M059J (cell line): ENCODE data around the gene NXPH4. TPM values are rescaled to one million over a fixed set of nuclear protein-coding genes. Genes with fewer than 3 reads are reported as not detected.

ENCODE experiments used
- DNase-seq: peaks from one replicate; pipeline ENCODE4 v3.0.0-alpha.2; 2012; ENCODE audit warnings: low read depth
- total RNA-seq: library from RNA; depleted of rRNA; stranded (reverse); fragments of >200 nt; shearing (Covaris generic); gene quantifications from 2 replicates; pipeline ENCODE4 v1.2.3, GENCODE V29; 2014

NXPH4 gene
- total RNA-seq, 1 experiment from 2014 or later: 6.8 TPM

- DNase-seq: no peak
Observed at GRCh38 chr12:57203791-57204190, 12.8 kb upstream of the NXPH4 start.

- DNase-seq: no peak
Observed at GRCh38 chr12:57204454-57204853, 12.1 kb upstream of the NXPH4 start.

GRCh38 chr12:57205186-57205585 lies 11.4 kb upstream of the NXPH4 start:
- no peak for DNase-seq

GRCh38 chr12:57205931-57206330 lies 10.7 kb upstream of the NXPH4 start:
- DNase-seq: no peak

GRCh38 chr12:57207731-57208630 lies 8.6 kb upstream of the NXPH4 start:
- DNase-seq: no peak

GRCh38 chr12:57208631-57209282 lies 7.8 kb upstream of the NXPH4 start:
- DNase-seq: no peak

GRCh38 chr12:57209916-57210315 lies 6.7 kb upstream of the NXPH4 start:
- no peak for DNase-seq

GRCh38 chr12:57210461-57210860 lies 6.1 kb upstream of the NXPH4 start:
- no peak for DNase-seq

GRCh38 chr12:57210926-57211692 lies 5.5 kb upstream of the NXPH4 start:
- DNase-seq: no peak

GRCh38 chr12:57211791-57212700 lies 4.5 kb upstream of the NXPH4 start:
- no peak for DNase-seq

- DNase-seq: no peak
Observed at GRCh38 chr12:57212701-57213057, 3.9 kb upstream of the NXPH4 start.

- DNase-seq: peak; percentile 76
Observed at GRCh38 chr12:57213058-57213715, 3.4 kb upstream of the NXPH4 start.

GRCh38 chr12:57213763-57214397 lies 2.7 kb upstream of the NXPH4 start:
- DNase-seq: no peak

GRCh38 chr12:57214398-57214781 lies 2.2 kb upstream of the NXPH4 start:
- peak; percentile 54 for DNase-seq

- DNase-seq: no peak
Observed at GRCh38 chr12:57215065-57215464, 1.5 kb upstream of the NXPH4 start.

- peak; percentile 43 for DNase-seq
Observed at GRCh38 chr12:57215668-57216013, 953 bp upstream of the NXPH4 start.

GRCh38 chr12:57216921-57217879 lies 606 bp downstream of the NXPH4 start:
- peak; percentile 48 for DNase-seq

- no peak for DNase-seq
Observed at GRCh38 chr12:57218030-57218853, 1.6 kb downstream of the NXPH4 start.
